CD4-positive, alpha-beta T cell treated with Interleukin-15 for 1 hour (primary cell): Measurements from ENCODE around the gene KCNJ6.

ENCODE experiments used
- DNase-seq: peaks from one replicate; pipeline ENCODE4 v3.0.0-alpha.2; 2020

KCNJ6 gene

DNA sequence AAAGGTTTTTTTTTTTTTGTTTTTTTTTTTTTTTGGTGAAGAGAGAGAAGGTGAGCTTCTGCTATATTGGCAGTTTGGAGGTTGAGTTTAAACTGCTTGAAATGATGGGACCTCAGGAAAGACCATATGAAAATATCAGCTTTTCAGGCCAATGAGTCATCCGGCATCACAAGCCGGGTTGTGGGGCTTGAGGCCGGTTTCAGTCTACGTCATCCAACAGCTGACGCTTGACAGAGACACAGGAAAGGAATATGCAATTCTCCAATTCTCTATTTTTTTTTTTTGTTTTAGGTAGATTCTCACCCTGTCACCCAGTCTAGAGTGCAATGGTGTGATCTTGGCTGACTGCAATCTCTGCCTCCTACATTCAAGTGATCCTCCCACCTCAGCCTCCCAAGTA lies 52.4 kb downstream of the KCNJ6 start:
- peak; percentile 70 for DNase-seq

DNA sequence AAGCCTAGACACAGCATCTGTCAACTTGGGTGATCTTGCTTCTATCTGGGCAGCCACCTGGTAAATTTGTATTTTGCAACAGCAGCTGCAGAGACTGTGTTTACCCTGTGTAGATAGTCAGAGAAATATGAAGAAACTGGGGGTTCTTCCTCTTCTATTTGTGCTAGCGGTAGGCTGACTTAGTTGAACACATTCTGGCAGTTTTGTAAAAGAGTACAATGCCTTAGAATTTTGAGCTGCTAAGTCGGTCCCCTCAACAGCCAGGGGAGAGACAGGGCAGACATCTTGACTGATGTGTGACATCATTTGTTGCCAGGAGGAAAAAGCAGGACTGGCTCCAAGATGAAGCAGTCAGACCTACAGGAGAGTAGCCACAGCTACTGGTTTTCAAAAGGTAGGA lies 53.7 kb downstream of the KCNJ6 start:
- DNase-seq: no peak

DNA sequence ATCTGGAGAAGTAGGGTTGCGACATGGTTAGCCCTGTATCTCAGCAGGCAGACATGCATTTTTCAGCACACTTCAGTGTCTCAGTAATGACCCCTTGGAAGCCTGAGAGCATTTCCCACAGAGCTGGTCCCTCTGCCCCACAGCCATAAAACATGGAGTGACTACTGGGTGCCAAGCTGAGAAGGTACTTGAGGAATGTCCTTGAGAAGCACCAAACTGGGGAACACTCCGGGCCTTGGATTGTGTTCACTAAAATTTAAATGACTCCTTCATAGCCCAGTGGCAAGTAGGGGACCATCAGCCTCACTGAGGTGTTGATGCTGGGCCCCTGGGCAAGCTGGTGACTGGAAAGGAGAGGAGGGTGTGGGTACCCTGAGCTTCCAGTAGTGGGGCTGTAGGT lies 54.7 kb downstream of the KCNJ6 start:
- DNase-seq: no peak

DNA sequence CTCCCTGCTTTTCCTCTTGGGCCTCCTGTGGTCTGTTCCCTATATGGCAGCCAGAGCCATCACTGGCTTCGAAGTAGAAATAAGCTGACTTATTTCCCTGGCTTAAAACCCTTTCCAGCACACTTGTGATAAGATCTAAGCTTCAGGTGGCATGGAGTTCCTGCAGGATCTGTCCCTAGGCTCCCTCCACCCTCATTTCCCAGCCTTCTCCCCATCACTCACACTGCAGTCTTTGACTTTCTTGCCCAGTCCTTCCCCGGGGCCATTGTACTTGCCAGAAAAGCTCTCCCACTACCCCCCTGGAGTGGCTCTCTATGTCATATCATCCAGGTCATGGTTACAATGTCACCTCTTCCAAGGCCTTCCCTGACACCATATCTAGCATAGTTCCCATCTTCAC lies 55.8 kb downstream of the KCNJ6 start:
- DNase-seq: no peak

DNA sequence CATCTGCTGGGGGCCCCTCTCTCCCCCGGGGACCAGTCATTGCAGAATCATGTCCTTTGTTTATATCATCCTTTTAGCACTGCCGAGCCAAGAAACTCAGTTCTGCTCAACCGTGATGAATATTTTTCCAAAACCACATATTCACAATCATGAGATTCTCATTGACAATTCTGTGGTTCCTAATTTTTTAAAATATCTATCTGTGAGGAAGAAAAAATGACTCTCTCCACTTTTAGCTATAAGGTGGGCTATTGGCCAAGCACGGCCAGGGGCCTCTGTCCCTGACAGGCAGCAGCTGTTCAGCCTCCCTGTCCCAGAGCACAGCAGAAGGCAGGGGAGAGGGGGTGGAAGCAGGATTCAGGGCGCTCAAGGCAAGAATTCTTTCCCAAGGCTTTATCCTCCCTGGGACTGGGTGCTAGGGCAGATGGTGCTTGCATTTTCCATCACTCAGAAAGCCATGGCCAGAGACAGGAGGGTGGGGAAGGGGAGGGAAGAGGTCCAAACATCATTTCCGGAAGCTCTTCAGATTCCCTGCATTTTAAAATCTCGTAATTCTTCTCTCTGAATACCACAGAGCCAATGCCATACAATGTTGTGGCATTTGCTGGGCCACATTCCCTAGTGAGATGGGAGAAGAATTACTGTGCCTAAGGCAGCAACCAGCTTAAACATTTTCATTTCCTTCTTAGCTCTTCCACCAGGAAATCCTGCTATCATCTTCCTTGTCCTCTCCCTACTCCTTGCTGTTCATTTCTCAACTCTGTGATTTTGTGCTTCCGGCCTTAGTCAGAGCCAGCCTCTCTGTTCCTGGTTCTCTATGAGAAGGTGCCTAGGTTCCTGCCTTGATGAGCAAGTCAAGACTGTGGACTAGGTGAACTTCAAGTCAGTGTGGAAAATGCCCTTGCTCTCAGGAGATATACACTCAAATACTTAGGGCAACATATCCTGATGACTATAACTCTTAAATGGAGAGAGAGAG lies 60.3 kb downstream of the KCNJ6 start:
- DNase-seq: no peak

DNA sequence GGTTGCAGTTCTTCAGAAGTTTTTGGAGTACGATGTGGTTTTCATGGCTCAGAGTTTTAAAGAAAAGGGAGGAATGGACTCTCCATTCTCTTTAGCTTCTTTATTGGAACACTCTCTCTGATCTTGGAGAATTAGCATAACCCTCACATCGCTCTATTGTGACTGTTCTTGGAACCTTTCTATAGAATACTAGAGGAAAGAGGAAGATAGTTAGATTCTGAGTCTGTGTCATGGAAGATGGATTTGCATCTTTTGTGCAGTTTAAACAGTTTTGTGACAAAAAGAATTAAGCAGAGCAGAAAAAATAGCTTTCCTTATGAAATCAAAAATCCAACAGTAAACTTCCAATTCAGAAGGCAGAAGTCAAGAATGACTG lies 61.0 kb downstream of the KCNJ6 start:
- DNase-seq: no peak

DNA sequence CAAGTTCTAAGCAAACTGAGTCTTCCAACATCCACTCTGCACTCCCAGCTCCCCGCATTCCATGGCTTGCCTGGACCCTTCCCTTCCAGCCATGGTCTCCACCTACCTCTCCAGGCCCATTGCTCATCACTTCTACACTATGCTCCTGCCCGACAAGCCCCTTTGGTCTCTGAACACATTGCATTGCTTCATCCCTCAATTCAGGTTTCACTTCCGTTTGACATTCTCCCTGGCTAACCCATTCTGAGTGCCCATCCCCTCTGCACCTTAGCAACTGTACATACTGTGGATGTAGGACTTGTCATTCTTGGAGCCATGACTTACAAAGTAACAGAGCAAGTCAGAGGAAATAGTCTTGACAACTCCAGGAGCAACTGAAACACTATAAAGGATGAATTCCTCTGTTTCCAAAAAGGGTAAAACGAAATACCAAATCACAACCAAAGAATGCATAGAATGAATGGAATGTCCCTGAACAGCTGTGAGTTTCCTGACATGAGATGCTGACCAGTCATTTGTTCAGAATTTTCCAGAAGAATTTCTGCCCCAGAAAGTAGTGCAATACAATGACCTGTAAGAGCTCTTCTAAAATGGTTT lies 66.7 kb downstream of the KCNJ6 start:
- DNase-seq: no peak

DNA sequence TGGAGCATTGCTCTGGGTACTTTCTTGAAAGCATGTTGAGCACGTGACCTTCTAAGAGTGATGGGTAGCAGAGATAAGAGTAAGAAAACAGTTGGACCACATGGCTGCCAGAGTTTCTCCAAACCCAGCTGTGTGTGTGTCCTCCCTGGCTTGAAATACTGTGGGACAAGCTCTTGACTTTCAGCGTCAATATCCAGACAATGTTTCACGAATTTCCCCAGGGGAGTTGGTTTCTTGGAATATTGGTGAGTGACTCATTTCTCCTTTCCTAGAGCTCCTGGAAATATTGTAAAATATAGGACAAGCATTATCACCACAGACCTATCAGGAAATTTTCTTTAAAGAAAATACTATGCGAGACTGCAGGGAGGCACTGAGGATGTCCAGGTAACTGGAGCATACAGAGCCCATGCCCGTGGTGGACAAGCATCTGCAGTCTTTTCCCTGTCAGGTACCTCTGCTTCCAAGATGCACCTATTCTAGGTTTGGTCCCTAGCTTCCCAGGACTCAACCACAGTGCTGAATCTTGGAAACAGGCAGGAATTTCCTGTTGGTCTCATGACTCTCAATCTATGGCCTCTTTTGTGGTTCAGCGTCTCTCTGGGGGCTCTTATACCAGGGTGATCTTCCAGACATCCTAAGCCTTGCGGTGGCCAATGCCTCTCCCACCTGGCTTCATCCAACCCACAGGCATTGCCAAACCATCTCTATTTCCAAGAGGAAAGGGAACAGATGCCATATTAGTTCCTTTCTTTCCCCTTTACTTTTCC lies 67.4 kb downstream of the KCNJ6 start:
- no peak for DNase-seq

DNA sequence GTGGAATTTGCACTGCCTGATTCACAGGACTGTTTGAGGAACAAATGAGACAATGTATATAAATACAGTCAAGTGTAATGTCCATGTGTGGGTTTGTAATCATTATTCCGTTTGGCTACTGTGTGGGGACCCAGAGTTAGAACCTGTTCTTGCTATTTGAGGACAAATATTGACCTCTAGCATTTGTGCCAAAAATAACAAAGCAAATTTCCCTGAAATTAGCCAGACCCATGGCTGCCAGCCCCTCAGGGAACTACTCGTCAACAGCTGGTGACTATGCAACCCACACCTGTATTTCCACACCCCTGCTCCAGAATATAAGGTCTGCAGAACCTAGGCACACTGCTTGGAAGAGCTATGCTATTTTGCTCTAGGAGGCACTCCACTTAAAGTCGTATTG lies 70.7 kb downstream of the KCNJ6 start:
- DNase-seq: no peak

DNA sequence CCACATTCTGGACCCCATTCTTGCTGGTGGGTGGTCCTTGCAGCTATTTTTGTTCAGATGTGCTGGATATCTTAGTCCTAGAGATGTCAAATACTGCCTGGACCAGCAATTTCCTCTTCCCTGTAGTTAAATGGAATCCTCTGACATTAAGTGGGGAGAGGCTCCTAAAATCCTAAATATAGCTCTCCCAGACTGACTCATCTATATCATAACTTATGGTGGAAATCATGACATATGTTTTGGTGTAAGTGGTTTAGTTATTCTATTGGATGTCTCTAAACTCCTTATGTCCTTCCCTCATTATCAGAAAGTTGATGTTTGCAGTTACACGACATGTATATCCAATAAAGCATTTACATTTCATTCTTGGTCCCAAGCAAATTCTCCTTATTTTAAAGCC lies 73.1 kb downstream of the KCNJ6 start:
- DNase-seq: no peak

DNA sequence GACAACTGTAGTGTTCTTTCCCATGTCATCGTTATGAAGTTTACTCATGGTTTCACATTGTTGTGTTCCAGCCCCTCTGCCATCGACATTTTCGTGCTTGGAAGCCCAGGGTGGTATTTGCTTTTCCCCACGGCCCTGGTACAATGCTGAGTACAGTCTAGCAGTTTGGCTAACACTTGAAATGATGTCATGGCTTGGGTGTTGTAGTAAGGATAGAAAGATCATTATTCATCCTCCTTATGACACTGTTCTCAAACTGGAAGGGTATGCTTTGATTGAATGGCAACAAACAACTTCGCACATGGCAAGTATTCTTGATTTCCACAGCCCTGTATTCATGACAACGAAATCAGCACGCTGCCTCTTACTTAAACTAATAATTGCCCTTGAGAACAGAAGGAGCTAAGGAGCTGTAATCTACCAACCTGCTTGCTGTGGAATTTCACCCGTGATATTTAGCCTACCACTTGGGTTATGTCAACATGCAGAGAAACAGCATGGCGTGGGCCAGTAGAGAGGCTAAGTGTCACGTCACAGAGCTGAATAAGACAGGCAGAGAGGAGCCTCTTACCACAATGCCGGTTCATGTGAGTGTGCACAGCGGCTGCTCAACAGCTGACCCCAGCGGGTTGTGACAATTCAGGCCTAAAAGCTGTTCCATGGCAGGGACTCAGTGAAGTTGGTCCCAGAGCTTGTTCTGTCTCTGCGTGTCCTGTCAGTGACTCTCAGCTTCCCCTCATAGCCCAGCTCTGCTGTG lies 73.9 kb downstream of the KCNJ6 start:
- no peak for DNase-seq

DNA sequence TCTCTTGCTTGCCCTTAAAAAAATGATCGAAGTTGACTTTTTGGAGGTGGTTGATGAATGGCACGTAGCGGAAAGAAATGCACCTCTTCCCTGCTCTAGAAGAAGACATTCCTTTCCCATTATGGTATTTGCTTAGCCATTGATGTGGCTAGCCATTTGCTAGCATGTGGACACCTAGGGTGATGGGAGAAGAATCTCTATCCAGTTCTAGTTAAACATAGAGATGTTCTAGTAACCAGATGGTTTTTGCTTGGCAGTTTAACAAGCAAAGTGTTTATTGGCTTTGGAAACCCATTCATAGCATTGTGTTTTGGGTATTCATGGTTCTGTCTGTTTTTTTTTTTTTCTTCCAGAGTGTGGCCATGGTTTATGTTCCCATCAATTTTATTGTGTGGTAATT lies 78.9 kb downstream of the KCNJ6 start:
- DNase-seq: no peak

DNA sequence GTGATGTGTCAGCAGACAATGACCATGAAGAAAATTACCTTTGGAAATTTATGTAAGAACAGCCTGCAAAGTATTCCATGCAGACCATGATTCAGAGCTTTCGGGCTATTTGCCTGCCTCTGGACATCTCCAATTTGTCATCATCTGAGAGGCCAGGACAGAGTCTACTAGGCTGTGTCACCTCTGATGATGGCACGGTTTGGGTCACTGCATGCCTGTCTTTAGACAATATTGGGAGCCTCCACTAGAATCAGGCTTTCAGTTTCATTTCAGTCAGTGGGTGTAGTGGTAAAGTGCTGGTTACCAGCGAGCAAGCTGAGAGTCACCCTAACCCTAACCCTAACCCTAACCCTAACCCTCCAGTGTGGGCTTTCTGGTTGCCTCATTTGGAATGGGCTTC lies 80.8 kb downstream of the KCNJ6 start:
- no peak for DNase-seq

DNA sequence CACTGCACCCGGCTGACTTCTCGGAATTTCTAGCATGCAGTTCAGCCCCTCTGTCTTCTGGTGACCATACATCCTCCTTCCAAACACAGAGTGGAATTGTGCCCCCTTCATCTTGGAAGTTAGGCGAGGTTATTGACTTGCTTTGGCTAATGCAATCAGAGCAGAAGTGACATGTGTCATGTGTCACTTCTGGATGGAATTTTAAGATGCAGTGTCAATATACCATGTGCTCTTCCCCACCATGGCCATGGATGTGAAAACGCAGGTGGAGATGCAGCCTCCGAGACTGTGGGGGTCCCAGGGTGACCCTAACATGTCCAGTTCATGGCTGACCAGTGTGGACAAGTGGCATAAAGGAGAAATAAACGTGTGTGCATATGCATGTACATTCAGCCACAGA lies 83.0 kb downstream of the KCNJ6 start:
- no peak for DNase-seq

DNA sequence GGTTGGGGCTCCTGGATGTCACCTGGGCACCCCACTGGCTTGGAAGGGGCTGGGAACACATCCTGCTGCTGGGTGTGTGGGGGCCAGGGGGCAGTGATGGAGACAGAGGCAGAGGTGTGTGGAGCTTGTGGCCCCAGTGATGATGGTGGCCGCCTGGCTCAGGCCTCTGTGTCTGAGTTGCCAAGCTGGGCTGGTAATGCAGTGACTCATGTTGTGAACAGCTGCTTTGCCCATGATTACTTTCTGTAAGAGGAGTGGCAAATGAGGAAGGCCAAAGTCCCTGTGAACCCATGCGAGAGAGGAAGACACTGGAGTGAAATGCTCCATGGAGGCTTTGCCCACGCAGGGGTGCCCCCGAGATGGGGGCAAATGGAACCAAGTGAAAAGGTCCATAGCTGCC lies 86.8 kb downstream of the KCNJ6 start:
- DNase-seq: peak; percentile 41

DNA sequence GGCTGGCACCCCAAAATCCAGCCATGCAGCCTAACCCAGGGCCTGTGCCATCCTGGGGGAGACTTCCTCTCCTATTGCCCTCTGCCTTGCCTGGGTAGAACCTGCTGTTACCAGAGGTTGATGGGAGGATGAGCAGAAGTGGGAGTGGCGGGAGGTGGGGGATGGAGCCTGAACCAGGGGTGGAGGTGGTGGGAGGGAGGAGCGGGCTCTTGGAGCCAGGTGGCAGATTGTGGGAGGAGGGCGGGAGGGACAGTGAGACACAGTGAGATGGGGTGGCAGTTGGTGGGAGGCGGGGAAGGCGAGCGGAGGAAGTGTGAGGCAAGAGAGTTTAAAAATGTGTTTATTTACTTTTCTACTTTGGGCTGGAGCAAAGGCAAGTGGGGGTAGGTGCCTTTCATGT lies 87.3 kb downstream of the KCNJ6 start:
- no peak for DNase-seq

DNA sequence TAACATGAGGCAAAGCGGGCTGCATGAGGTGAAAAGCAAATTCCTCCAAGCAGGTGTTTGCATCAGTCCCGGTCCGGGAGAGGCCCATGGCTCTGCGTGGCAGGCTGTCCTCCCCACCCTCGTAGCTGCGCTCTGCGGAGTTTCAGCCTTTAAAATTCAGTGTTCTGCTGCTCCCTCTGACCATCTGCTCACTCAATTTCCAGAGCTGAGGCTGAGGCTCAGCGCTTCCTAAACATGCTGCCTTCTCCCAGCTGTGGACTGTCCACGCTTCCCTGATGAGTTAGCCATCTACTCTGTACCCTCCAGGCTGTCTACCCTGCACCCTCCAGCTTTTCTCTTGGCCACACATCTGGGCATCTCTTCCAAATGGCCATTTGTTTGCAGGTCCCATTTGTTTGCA lies 87.7 kb downstream of the KCNJ6 start:
- no peak for DNase-seq

DNA sequence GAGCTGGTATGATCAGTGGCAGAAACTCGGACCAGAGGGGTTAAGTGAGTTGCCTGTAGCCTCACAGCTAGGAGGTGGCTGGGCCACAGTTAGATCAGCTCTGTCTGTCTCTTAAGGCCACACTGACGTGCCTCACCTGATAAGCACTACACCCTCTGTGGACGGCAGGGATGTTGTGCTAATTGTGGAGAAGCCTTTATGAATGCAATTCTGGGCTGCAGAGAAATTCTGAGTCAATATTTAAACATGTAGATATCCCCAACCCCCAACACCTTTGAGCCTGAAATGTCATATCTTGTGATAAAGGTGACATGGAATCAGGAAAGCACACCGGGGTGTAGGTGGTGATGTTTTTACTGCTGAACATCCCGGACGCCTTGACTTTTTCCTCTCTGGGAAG lies 88.3 kb downstream of the KCNJ6 start:
- no peak for DNase-seq

DNA sequence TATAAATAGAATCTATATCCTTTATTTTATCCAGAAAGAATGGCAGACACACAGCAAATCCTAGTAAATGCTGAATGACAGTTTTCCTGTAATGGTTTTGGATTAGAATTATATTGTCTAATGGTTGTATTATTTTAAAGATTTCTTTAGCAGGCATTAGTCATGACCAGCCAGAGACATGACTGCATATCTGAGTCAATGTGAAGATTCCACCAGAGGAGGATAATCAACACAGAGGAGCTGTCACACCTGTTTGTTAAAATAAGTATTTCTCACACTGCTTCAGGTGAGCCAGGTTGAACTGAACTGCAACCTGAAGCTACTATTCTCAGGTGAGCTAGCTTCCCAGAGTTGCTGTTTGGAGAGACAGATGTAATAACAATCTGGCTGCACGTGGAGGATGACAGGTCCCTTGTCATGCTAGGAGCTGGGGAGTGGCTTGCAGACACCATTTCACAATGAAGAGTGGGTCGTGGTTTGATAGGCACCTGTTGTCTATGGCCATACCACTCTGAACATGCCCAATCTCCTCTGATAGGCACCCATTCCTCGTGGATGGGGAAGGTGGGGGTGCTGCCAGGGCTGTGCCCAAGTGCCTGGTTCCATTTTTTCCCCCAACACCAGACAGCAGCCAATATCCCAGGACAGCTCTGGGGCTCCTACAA lies 94.3 kb downstream of the KCNJ6 start:
- DNase-seq: no peak

DNA sequence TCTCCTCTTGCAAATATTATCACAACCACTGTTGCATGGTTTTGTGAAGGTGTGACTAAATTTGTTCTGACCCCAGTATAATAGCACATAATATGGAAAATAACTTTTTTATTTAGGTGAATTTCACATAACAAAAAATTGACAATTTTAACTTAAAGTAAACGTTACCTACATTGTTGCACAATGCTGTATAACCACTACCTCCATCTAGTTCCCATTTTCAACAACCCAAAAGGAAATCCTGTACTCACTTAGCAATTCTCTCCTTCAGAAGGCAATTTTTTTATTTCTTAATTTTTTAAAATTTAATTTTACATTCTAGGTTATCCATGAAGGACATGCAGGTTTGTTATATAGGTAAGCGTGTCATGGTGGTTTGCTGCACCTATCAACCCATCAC lies 95.2 kb downstream of the KCNJ6 start:
- no peak for DNase-seq

DNA sequence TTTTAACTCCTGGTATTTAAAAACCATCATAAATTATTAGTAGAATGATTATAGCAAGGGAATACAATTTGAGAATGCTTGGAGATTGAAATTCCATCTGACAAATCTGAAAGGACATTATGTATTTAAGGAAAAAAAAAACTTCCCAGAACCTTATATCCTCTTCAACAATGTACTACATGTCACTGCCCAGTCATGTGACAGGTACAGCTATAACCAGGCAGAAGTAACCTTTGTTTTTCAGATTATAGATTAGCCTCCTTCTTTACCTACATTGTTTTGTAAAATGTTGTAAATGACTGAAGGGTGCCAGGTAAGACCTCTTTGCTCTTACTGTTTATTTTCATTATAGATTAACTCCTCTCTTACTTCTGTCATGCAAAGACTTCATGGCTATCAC lies 96.9 kb downstream of the KCNJ6 start:
- DNase-seq: no peak

DNA sequence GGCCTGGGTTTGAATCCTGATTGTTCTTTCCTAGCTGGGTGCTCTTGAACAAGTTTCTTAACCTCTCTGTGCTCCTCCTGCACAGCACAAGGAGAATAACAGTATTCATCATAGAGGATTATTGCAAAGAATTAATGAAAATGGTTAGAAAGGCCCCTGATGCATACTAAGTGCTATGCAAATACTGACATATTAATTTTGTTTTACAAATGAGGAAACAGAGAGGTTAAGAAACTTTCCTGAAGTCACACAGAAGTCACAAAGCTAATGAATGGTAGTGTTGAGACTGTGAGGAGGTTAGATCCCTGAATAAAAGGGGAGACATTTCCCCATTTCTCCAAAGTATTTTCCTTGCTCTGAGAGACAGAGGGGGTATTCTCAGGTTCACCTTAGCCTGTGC lies 99.0 kb downstream of the KCNJ6 start:
- no peak for DNase-seq

DNA sequence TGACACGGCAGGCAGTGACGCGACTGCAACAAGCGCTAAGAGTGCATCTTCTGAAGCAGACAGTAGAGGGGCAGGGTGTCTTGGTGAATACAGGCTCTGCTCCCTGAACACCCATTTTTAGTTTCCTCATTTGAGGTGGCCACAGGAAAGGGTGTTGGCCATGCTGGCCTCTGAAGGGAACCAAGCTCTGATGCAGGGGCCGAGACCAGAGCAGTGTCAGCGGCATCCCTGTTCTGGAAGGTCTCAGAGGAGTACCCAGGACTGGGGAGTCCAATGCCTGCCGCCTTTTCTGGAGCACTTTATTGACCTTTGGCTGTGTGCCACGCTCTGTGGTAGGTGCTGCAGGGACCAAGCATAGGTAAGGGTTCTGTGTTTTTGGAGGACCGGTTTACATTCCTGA lies 100.4 kb downstream of the KCNJ6 start:
- peak; percentile 38 for DNase-seq
